GM19193 (cell line): Measurements from ENCODE around the gene SEMA4C.
A peak's percentile ranks its signal among the peaks of the same experiment; 100 is the strongest.

Experiments
- POLR2A ChIP-seq: IDR thresholded peaks from 4 replicates; pipeline ENCODE4 v1.6.1; 2011; ENCODE audit not compliant: insufficient read depth, insufficient read length; ENCODE audit errors: extremely low read depth

The SEMA4C gene

DNA sequence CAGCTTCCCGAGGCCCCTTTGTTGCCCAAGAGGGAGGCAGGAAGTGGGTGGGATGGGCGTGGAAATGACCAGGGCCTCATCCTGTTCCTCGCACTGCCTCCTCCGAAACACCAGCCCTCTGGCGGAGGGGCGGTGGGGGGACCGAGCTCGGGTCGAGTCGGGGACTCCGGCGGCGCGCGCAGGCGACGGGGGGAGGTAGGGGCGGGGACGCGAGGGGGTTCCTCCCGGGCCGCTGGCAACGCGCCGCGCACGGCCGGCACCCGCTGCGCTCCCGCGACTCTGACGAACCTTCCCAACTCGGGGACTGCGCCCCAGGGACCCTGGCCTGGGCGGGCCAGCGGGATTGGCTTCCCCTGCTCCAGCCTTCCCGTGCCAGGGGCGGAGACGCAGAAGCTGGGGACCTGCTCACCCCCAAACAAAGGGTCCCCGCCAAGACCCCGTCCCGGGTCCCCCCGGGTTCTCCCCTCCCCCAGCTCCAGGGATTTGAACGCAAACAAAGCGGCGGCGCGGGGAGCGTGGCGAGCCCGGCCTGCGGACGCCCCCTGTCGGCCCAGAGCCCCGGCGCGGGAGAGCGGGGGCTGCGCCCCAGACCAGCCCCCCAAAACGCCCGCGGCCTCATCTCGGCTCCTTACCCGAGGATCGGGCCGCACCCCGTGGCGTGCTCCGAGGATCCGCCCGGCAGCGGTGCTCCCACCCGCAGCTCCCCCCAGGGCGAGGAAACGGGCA, 1.2 kb downstream of the SEMA4C start:
- peak; percentile 76 for TF ChIP-seq POLR2A

DNA sequence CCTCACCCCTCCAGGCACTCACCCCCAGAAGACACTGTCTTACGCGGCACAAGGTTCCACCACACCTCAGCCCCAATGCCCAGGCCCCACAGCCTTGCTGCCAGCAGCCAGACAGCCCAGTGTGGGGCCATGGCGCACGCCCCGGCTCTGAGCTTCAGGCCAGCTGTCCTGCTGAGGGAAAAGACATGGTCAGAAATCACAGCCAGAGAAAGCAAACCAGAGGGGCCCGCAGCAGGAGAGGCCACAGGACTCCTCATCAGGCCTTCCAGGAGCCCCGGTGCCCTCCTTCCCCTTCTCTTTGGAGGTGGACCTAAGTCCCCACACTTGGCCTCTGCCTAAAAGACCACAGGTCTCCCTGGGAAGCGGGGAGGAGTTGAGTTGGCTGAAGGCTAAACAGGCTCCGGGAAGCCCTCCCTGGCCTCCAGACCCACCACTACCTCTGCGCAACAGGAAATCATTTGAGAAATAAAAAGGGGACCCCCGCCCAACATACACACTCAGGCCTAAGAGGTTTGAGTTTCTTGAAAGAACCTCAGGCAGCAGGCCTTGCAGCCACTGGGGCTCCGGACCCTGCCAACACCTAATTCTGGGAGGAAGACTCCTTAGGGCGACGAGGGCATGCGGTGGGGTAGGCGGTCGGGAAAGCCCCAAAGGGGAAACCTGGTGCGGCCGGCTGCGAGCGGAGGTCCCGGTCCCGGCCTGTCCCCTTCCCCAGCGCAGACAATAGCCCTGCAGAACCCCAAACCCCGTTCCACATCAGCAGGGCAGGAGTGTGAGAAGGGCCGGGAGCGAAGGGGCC, 1.9 kb downstream of the SEMA4C start:
- TF ChIP-seq POLR2A = no peak

DNA sequence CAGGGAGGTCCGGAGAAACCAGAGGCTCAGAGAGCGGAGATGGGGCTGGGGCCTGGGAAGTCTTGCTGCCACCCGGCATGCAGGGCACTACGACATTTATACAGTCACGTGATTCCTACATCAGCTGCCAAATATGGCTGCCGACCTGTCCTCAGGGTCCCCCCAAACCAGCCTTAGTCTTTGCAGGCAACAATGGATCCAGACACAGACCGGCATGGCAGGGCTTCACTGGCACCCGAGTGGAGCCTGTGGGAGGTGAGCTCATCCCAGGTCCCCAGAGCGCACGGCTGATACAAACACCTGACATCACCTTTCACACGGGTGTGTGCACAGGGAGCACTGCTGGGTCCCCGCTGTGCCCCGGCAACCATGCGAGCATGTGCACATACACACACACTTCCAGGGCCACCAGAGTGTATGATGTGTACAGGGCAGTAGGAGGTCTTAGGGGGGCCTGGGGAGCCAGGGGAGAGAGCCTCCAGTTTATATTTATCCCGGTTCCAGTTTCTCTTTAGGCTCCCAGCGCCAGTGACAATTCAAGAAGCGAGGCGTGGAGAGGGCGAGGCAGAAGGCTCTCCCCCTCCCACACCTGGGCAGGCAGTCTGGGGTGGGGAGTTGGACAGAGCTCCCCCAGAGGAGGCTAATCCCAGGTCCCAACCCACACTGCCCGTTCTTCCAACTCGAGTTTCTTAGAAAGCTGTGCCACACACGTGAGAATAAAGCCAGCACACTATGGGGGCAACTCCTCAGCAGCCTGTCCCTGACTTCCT, 2.7 kb downstream of the SEMA4C start:
- no peak for TF ChIP-seq POLR2A

DNA sequence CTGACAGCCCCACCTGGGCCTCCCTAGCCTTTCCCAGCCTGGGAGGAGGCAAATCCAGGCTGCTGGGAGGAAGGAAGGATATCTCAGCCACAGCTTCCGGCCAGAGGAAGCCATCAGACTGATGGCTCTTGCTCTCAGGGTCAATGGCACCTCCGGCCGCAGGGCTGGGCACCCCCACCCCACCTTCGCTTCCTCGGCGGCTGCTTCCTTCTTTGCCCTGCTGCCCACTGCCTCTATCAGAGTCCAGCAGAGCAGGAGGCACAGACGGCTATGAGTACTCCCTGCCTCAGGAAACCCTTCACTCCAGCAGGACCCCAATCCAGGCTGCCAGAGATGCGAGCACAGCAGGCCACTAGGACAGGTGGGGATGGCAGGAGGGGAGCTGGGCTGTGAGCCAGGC, 3.3 kb downstream of the SEMA4C start:
- TF ChIP-seq POLR2A = no peak

DNA sequence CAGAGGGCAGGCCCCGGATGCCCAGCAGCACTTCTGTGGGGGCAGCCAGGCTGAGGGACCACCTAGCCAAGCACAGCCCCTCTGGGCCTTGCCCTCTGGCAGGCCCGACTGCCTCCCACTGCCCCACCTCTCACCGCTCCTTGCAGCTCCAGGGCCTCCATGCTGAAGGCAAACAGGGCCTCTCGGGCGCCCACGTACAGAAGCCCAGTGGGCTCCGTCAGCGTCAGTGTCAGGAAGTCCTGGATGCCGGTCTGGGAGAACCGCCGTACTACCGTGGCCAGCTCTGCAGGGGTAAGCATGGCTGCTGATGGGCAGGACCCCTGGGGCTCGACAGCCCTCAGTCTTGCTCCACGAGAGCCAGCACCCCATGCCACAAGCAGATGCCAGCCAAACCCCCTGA, 3.7 kb downstream of the SEMA4C start:
- no peak for TF ChIP-seq POLR2A

DNA sequence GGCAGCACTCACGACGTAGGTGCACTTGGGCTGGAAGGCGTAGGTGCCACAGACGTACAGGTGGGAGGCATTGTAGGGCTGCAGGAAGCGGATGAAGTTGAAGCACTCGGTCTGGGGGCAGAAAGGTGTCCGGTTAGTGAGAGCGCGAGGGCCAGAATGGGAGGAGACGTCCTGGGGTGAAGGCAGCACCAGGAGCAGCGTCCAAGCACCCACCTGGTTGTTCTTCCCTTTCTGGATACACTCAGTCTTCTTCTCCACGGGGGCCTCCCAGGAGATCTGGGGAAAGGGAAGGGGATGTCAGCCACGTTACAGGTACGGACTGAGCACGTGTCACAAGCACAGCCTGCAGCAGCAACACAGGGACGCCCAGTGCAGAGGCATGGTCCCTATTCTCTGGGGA, 4.2 kb downstream of the SEMA4C start:
- TF ChIP-seq POLR2A = no peak

DNA sequence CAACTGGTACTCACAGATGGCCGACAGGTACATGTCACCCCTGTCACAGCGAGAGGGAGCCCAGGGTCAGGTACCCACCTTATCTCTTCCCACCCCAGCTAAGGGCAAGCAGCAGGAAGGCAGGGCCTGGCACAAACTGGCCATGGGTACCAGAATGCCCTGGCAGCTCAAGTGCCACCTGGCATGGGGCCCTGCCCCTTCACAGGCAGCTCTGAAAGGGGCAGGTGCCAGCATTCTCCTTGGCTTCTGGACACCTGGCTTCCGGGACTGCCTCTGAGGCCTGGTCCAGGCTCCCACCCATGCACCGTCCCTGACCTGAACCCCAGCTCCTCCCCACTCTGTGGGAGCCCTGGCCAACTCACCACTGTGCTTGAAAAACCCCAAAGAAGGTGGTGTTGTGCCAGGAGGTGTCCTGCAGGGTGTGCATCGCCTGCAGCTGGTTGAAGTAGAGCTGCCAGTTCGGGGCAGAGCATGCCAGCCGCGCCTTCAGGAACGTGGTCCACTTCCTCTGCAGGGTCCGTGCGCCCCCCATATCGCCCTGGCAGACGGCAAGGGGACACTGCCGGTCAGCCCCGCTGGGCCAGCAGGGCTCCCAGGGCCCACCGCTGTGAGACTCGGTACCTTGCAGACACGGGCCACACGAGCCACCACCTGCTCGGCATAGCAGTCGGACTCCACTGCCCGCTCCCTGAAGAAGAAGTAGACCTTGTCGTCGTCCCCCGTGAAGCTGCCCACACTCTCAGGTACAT, 5.4 kb downstream of the SEMA4C start:
- TF ChIP-seq POLR2A = no peak

DNA sequence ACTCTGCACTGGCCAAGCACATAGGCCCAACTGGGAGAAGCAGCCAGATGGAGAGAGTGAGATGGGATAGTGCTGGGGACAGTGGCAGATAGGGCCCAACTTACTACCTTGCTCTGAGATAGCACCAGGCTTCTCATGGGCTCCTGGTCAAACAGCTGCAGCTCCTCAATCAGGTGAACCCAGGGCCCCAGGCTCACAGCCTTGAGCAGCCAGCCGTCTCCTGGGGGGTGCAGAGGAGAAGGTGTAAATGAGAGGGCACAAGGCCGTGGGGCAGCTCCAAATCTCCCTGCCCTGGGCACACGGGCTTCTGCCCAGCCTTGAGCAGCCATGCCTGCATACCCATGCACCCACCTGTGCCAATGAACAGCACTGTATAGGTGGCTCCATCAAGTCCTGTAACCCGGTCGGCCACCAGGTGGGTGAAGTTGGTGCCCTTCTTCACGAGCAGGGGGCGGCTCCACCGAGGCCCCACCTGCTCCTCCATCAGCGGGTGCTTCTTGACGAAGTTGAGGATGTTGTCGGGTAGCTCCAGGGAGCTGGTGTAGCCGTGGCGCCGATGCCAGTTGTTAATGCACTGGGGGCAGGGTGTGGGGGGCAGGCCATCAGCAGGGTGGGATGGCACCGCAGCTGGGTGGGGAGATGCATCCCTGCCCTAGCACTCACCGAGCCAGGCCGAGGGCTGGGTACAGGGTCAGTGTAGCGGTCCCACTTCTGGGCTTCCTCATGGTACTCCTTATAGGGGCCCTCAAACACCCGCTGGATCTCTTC, 6.1 kb downstream of the SEMA4C start:
- no peak for TF ChIP-seq POLR2A

DNA sequence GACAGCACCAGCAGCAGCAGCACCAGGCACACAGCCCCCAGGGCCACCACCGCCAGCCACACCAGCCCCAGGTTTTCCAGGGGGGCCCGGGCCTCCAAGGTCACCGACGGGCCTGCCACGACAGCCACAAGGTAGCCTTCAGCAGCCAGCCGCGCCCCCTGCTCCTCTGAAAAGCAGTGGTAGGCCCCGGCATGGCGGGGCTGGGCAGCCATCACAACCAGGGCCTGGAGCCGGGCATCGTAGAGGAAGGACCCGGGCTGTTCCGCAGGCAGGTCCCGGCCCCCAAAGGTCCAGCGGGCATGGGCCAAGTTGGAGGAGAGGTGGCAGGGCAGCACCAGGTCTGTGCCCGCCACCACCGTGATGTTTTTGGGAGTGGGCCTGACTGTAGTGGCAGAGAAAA, 8.8 kb downstream of the SEMA4C start:
- TF ChIP-seq POLR2A = no peak

DNA sequence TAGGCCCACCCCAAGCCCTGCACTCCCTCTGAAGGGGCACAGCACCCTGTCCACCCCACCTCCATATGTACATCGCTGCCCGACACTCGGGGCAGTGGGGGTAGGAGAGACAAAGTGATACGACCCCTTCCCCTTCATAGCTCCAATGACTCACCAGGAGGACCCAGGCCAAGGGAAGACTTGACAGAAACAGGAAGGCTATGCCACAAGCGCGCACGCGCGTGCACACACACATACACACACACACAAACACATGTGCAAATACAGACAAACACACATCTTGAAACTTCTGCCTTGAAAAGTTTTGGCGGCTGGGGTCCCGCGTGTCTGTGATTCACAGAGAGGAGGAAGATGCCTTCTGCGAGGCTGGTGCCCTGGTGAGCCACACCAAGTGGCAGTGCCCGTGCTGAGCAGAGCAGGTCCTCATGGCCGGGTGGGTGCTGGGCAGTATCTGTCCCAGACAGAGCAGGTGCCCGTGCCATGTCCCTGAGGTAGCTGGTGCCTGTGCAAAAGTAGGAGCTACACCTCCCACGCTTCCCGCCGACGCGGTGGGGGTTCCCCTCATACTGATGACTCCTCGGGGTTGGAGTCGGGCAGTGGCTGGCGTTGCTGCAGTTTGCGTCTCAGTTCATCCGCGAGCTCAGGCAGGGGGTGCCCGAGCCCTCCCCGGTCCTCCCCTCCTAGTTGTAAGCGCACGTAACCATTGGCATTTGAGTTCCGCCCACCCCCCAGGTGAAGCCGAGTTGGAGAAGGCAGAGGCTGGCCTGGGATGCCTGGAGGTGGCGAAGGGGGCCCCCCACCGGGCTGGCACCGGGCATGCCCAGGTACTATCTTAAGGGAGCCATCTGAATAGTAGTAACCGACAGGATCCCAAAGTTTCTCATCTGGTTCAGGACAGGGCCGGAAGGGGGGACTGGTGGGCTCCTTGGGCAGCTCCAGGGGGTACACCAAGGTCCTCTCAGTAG, 9.5 kb downstream of the SEMA4C start:
- TF ChIP-seq POLR2A = no peak

DNA sequence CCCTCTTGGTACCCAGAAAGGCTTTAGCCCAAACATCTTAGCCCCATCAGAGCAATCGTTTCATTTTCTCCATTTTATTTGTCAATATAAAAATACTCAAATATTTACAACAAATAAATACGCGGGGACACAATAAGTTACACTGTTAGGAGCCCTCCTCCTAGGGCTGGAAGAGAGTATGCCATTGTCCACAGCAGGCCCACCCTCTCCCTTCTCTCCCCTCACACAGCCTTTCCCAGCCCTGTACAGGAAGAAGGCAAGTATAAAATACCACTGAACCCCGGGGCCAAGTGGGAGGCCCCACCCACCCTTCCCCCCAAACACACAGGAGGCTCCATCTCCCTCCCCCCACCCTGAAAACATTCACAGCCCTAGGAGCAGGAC, 10.2 kb downstream of the SEMA4C start:
- no peak for TF ChIP-seq POLR2A

DNA sequence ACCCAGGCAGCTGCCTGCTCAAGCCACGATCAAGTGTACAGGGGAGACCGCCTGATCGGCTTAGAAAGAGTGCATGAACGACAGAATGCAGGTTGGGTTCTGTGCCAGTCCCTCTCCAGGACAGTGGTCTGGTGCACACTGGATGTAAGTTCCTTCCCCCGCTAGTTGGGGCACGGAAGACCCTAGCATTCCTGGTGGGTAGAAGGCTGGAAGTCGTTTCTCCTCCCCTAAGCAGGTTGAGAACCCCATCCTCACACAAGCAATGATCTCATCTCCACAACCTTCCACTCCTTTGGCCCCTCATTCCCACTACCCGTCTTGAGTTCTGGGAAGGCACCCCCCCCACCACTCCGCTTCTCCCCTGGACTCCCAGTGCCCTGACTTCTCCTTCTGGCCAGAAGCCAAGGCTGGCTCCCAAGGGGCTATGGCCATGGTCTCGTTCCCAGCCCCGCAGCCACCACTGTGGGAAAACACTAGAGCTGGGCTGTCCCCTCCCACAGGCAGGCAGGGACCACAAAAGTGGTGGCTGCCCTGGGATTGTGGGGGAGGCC, 10.7 kb downstream of the SEMA4C start:
- no peak for TF ChIP-seq POLR2A
